Testis (tissue), 2 donors: ENCODE measurements around the gene SAMD7.

ENCODE experiments used
- CTCF ChIP-seq, 3 experiments: fragments of 450-650 bp in 2 of 3; fragments of 200-600 bp in 1 of 3; sonication (generic) in 1 of 3; IDR thresholded peaks; one replicate each; pipeline ENCODE4 v1.5.1; 2016 to 2019; ENCODE audit warnings: antibody characterized with exemption in 3 of 3, mild to moderate bottlenecking in 2 of 3, moderate library complexity in 1 of 3
- POLR2A ChIP-seq: fragments of 450-650 bp; IDR thresholded peaks from one replicate; pipeline ENCODE4 v1.6.1; 2017; ENCODE audit warnings: antibody characterized with exemption, mild to moderate bottlenecking, moderate library complexity

- no peak for TF ChIP-seq CTCF (IDR thresholded peaks at IDR 0.05)
- TF ChIP-seq POLR2A: no peak
Measured at GRCh38 chr3:169968224-169968885, 57.0 kb downstream of the SAMD7 start.
